ENCODE data around the gene ADGRB3. TPM values are rescaled to one million over a fixed set of nuclear protein-coding genes. Genes with fewer than 3 reads are reported as not detected.

Gene ADGRB3
- total and polyA plus RNA-seq, 4 donors = 0.21 to 2.3 (median 0.48) TPM

DNA sequence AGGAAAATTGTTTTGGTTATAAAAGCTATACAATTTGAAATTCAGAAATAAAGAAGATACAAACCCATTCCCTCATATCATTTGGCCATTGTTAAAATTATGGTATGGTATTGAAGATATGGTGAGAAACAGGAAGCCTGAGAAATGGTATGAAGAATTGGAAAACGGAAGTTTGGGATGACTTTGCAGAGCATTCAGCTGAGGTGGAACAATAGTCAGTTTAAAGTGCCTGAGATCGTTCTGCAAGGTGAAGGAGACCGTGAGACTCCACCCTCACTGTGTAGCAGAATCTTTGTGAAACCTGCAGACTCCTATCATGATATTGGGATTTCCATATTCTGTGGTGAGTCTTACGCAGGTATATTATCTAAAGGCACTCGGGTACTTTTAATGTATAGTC lies 97.3 kb downstream of the ADGRB3 start:
- DNase-seq (ENCODE audit: low spot score) = no peak
- Histone ChIP-seq H3K4me1 (ENCODE audit: control insufficient read depth in 4 of 4, insufficient read depth in 4 of 4, low read length in 3 of 4) (peaks cover 0 to 10% (median 8%) of the 10 kb centered on the region in 4 donors), H3K9me3 (ENCODE audit: control insufficient read depth in 4 of 4, low read length in 3 of 4) (peaks cover 0 to 2% (median 0%) of the 10 kb centered on the region in 4 donors), H3K4me3 (ENCODE audit: low read depth in 1 of 3, low read length in 3 of 3) (no peak overlapping the region), H3K9ac (ENCODE audit: low read depth in 1 of 2, low read length in 2 of 2) (no peak overlapping the region), H3K36me3 (ENCODE audit: control insufficient read depth in 4 of 4, insufficient read depth in 3 of 4, low read depth in 1 of 4, low read length in 3 of 4) (no peaks in the 10 kb centered on the region), H3K27ac (ENCODE audit: low read depth in 1 of 2, low read length in 2 of 2) (no peak overlapping the region), H3K27me3 (ENCODE audit: control insufficient read depth in 4 of 4, insufficient read depth in 4 of 4, low read length in 3 of 4) (no peaks in the 10 kb centered on the region)
- 80% methylated on average over 5 of the region's 5 CpGs for WGBS
- TF ChIP-seq, protein P1, sequence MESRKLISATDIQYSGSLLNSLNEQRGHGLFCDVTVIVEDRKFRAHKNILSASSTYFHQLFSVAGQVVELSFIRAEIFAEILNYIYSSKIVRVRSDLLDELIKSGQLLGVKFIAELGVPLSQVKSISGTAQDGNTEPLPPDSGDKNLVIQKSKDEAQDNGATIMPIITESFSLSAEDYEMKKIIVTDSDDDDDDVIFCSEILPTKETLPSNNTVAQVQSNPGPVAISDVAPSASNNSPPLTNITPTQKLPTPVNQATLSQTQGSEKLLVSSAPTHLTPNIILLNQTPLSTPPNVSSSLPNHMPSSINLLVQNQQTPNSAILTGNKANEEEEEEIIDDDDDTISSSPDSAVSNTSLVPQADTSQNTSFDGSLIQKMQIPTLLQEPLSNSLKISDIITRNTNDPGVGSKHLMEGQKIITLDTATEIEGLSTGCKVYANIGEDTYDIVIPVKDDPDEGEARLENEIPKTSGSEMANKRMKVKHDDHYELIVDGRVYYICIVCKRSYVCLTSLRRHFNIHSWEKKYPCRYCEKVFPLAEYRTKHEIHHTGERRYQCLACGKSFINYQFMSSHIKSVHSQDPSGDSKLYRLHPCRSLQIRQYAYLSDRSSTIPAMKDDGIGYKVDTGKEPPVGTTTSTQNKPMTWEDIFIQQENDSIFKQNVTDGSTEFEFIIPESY (IDR thresholded peaks at IDR 0.05) = no peak
- TF ChIP-seq FOXA2 (IDR thresholded peaks at IDR 0.05) (no peak), HNF4G (IDR thresholded peaks at IDR 0.05) (no peak), GABPA (IDR thresholded peaks at IDR 0.05 in 1 of 2, conservative IDR thresholded peaks at IDR 0.05 in 1 of 2) (no peak), SP1 (IDR thresholded peaks at IDR 0.05) (no peak), HNF4A (conservative IDR thresholded peaks at IDR 0.05) (no peak), NR2F2 (IDR thresholded peaks at IDR 0.05) (no peak), RXRA (IDR thresholded peaks at IDR 0.05) (no peak), FOXA1 (IDR thresholded peaks at IDR 0.05) (no peak), TAF1 (conservative IDR thresholded peaks at IDR 0.05) (no peak), EGR1 (IDR thresholded peaks at IDR 0.05; ENCODE audit: low read depth in 2 of 2) (no peak), JUND (IDR thresholded peaks at IDR 0.05) (no peak), YY1 (IDR thresholded peaks at IDR 0.05) (no peak), RAD21 (IDR thresholded peaks at IDR 0.05) (no peak)
- TF ChIP-seq, protein P2, sequence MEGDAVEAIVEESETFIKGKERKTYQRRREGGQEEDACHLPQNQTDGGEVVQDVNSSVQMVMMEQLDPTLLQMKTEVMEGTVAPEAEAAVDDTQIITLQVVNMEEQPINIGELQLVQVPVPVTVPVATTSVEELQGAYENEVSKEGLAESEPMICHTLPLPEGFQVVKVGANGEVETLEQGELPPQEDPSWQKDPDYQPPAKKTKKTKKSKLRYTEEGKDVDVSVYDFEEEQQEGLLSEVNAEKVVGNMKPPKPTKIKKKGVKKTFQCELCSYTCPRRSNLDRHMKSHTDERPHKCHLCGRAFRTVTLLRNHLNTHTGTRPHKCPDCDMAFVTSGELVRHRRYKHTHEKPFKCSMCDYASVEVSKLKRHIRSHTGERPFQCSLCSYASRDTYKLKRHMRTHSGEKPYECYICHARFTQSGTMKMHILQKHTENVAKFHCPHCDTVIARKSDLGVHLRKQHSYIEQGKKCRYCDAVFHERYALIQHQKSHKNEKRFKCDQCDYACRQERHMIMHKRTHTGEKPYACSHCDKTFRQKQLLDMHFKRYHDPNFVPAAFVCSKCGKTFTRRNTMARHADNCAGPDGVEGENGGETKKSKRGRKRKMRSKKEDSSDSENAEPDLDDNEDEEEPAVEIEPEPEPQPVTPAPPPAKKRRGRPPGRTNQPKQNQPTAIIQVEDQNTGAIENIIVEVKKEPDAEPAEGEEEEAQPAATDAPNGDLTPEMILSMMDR (IDR thresholded peaks at IDR 0.05; ENCODE audit: low read depth, low read length, missing input control) = no peak
- TF ChIP-seq, protein P3, sequence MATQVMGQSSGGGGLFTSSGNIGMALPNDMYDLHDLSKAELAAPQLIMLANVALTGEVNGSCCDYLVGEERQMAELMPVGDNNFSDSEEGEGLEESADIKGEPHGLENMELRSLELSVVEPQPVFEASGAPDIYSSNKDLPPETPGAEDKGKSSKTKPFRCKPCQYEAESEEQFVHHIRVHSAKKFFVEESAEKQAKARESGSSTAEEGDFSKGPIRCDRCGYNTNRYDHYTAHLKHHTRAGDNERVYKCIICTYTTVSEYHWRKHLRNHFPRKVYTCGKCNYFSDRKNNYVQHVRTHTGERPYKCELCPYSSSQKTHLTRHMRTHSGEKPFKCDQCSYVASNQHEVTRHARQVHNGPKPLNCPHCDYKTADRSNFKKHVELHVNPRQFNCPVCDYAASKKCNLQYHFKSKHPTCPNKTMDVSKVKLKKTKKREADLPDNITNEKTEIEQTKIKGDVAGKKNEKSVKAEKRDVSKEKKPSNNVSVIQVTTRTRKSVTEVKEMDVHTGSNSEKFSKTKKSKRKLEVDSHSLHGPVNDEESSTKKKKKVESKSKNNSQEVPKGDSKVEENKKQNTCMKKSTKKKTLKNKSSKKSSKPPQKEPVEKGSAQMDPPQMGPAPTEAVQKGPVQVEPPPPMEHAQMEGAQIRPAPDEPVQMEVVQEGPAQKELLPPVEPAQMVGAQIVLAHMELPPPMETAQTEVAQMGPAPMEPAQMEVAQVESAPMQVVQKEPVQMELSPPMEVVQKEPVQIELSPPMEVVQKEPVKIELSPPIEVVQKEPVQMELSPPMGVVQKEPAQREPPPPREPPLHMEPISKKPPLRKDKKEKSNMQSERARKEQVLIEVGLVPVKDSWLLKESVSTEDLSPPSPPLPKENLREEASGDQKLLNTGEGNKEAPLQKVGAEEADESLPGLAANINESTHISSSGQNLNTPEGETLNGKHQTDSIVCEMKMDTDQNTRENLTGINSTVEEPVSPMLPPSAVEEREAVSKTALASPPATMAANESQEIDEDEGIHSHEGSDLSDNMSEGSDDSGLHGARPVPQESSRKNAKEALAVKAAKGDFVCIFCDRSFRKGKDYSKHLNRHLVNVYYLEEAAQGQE (IDR thresholded peaks at IDR 0.05) = no peak
- TF ChIP-seq, protein P4, sequence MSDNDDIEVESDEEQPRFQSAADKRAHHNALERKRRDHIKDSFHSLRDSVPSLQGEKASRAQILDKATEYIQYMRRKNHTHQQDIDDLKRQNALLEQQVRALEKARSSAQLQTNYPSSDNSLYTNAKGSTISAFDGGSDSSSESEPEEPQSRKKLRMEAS (IDR thresholded peaks at IDR 0.05) = no peak
- TF ChIP-seq, protein P5, sequence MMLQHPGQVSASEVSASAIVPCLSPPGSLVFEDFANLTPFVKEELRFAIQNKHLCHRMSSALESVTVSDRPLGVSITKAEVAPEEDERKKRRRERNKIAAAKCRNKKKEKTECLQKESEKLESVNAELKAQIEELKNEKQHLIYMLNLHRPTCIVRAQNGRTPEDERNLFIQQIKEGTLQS (IDR thresholded peaks at IDR 0.05) = no peak
